ENCODE data around the gene KCNMA1.

The KCNMA1 gene

DNA sequence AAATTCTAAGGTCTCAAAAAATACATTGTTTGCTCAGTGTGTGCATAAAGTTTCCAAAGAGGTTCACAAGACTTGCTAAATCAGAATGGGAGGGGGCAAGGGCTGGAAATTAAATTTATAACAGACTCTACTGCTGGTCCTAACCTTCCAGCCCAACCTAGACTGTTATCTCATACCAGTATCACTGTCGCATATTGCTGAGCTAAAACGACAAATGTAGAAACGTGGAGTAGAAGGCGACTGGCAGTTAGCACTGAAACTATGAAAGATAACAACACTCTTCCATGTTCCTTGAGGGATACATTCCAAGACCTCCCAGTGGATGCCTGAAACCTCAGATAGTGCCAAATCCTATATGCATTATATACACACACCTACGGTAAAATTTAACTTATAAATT lies 514.3 kb downstream of the KCNMA1 start:
- no peak for TF ChIP-seq SUZ12 (IDR thresholded peaks at IDR 0.05; ENCODE audit: extremely low read depth, insufficient read depth, insufficient read length)
- TF ChIP-seq ZNF274 (IDR thresholded peaks at IDR 0.05; ENCODE audit: low read depth, low read length), result no peak
- TF ChIP-seq YY1 (IDR thresholded peaks at IDR 0.05; ENCODE audit: insufficient read depth, insufficient read length), result no peak
- Histone ChIP-seq H3K9me3 (ENCODE audit: insufficient read depth, low read length) (no peaks in the 10 kb centered on the region), H3K4me3 (ENCODE audit: insufficient read length, low read depth) (no peak overlapping the region), H3K27me3 (ENCODE audit: insufficient read depth, insufficient read length) (no peaks in the 10 kb centered on the region), H3K36me3 (ENCODE audit: insufficient read depth, insufficient read length, low read length) (no peaks in the 10 kb centered on the region), H3K4me1 (ENCODE audit: insufficient read depth, insufficient read length) (no peaks in the 10 kb centered on the region), H3K9ac (ENCODE audit: insufficient read length, low read depth) (no peak overlapping the region)
- no peak for DNase-seq (ENCODE audit: low read depth, low spot score)

DNA sequence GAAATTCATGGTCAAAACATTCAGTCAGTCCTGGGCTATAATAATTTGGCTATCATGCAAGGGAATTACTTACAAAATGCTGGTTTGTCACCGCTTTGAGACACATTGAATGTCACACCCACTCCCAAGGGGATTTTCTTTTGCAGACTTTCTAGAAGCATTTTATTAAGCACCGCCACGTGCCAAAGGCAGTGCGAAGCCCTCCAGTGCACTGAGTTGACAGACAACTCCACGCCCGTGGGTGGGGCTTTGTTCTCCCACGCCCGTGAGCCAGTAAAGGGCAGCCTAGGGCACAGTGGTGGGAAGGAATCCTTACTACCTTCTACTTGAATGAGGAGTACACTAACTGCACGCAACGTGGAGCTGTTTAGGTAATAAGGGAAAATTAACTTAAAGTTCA lies 515.8 kb downstream of the KCNMA1 start:
- Histone ChIP-seq H3K9ac (ENCODE audit: insufficient read length, low read depth) (no peak overlapping the region), H3K36me3 (ENCODE audit: insufficient read depth, insufficient read length, low read length) (no peaks in the 10 kb centered on the region), H3K4me1 (ENCODE audit: insufficient read depth, insufficient read length) (no peaks in the 10 kb centered on the region), H3K4me3 (ENCODE audit: insufficient read length, low read depth) (no peak overlapping the region), H3K27me3 (ENCODE audit: insufficient read depth, insufficient read length) (no peaks in the 10 kb centered on the region), H3K9me3 (ENCODE audit: insufficient read depth, low read length) (no peaks in the 10 kb centered on the region)
- DNase-seq (ENCODE audit: low read depth, low spot score), result no peak
- TF ChIP-seq ZNF274 (IDR thresholded peaks at IDR 0.05; ENCODE audit: low read depth, low read length) (no peak), SUZ12 (IDR thresholded peaks at IDR 0.05; ENCODE audit: extremely low read depth, insufficient read depth, insufficient read length) (no peak), YY1 (IDR thresholded peaks at IDR 0.05; ENCODE audit: insufficient read depth, insufficient read length) (no peak)

DNA sequence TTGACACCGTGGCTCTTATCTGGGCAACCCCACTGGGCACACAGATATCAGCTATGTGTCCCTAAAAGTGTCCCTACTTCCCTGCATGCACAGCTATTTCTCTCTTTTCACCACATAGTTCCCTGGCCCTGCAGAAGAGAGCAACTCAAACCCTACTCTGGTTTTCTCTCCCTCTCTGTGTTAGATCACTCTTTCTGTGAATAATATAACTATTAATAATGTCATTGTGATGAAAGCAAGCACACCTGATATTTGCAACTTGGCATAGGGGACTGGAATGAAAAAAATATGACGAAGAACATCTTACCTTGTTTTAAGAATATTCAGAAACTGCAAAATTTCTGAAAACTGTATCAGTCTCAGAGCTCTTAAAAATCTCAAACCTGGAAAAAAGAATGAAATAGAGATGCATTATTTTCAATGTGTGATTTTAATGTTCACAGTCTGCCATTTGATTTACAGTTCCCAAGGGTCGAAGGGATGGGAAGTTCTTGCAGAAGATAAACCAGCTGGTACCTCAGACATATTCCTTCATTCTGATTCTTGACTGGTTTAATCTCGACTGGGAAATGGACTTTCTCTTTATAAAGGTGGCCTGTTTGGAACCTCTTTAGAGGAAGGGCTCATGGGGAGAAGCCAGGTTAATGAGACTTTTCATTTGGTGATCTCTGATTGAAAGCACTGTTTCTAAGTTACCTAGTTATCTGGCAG lies 516.8 kb downstream of the KCNMA1 start:
- TF ChIP-seq ZNF274 (IDR thresholded peaks at IDR 0.05; ENCODE audit: low read depth, low read length) (no peak), SUZ12 (IDR thresholded peaks at IDR 0.05; ENCODE audit: extremely low read depth, insufficient read depth, insufficient read length) (no peak), YY1 (IDR thresholded peaks at IDR 0.05; ENCODE audit: insufficient read depth, insufficient read length) (no peak)
- DNase-seq (ENCODE audit: low read depth, low spot score), result no peak
- Histone ChIP-seq H3K4me1 (ENCODE audit: insufficient read depth, insufficient read length) (no peaks in the 10 kb centered on the region), H3K36me3 (ENCODE audit: insufficient read depth, insufficient read length, low read length) (no peaks in the 10 kb centered on the region), H3K27me3 (ENCODE audit: insufficient read depth, insufficient read length) (no peaks in the 10 kb centered on the region), H3K9ac (ENCODE audit: insufficient read length, low read depth) (no peak overlapping the region), H3K9me3 (ENCODE audit: insufficient read depth, low read length) (no peaks in the 10 kb centered on the region), H3K4me3 (ENCODE audit: insufficient read length, low read depth) (no peak overlapping the region)

DNA sequence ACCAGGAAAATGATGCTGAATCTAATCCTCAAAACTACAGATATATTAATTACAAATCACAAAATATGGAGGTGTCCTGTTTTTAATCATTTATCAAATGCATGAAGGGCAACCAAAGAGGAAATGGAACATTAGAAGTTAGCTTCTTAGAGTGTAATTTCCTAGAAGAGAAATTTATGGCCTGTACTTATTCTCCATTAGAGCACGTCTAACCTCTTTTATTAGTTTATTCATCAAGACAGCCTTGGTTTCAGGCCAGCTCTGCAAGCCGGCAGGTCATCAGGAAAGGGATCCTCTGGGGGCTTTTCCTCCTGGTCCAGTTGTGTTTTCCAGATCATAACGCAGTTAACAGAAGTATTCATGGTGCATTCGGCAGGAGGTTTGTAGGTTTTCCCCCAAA lies 517.6 kb downstream of the KCNMA1 start:
- H3K27me3 ChIP-seq (ENCODE audit: insufficient read depth, insufficient read length), result no peaks in the 10 kb centered on the region
- H3K36me3 ChIP-seq (ENCODE audit: insufficient read depth, insufficient read length, low read length), result no peaks in the 10 kb centered on the region
- H3K4me3 ChIP-seq (ENCODE audit: insufficient read length, low read depth), result no peak overlapping the region
- TF ChIP-seq ZNF274 (IDR thresholded peaks at IDR 0.05; ENCODE audit: low read depth, low read length) (no peak), YY1 (IDR thresholded peaks at IDR 0.05; ENCODE audit: insufficient read depth, insufficient read length) (no peak), SUZ12 (IDR thresholded peaks at IDR 0.05; ENCODE audit: extremely low read depth, insufficient read depth, insufficient read length) (no peak)
- no peak overlapping the region for H3K9ac ChIP-seq (ENCODE audit: insufficient read length, low read depth)
- no peak for DNase-seq (ENCODE audit: low read depth, low spot score)
- H3K4me1 ChIP-seq (ENCODE audit: insufficient read depth, insufficient read length), result peaks cover 2% of the 10 kb centered on the region
- no peaks in the 10 kb centered on the region for H3K9me3 ChIP-seq (ENCODE audit: insufficient read depth, low read length)

DNA sequence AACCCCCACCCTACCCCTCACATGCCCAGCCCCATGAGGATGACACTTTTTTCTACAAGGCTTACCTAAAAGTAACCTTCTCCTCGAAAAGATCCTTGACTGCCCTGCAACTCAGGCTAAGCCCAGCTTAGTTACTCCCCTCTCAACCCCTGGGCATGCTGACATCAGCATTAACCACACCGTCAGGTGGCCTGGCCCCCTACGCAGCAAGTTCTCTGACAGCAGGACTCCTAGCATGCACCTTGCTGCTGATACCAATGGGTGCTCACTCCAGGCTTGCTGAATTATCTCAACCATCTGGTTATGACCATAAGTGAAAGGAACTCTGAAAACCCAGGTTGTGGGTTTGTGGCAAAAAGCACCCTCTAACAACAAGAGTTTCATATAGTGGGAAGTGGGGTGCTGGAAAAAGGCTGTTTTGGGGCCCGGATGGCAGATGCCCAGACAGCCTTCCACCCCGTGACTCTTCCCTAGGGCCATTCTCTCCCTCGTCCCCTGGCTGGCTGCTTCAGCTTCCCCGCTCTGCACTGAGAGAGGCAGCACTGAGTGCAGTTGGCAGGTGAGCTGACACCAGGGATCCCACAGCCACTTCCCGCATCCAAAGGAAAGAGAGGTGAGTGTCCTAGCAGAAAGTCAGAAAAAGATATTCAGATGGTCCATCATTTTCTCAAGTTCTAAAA lies 518.9 kb downstream of the KCNMA1 start:
- H3K4me3 ChIP-seq (ENCODE audit: insufficient read length, low read depth), result no peak overlapping the region
- no peak overlapping the region for H3K9ac ChIP-seq (ENCODE audit: insufficient read length, low read depth)
- no peaks in the 10 kb centered on the region for H3K27me3 ChIP-seq (ENCODE audit: insufficient read depth, insufficient read length)
- no peaks in the 10 kb centered on the region for H3K9me3 ChIP-seq (ENCODE audit: insufficient read depth, low read length)
- peaks cover 7% of the 10 kb centered on the region for H3K4me1 ChIP-seq (ENCODE audit: insufficient read depth, insufficient read length)
- TF ChIP-seq ZNF274 (IDR thresholded peaks at IDR 0.05; ENCODE audit: low read depth, low read length), result no peak
- TF ChIP-seq SUZ12 (IDR thresholded peaks at IDR 0.05; ENCODE audit: extremely low read depth, insufficient read depth, insufficient read length), result no peak
- TF ChIP-seq YY1 (IDR thresholded peaks at IDR 0.05; ENCODE audit: insufficient read depth, insufficient read length), result no peak
- no peak for DNase-seq (ENCODE audit: low read depth, low spot score)
- H3K36me3 ChIP-seq (ENCODE audit: insufficient read depth, insufficient read length, low read length), result no peaks in the 10 kb centered on the region

DNA sequence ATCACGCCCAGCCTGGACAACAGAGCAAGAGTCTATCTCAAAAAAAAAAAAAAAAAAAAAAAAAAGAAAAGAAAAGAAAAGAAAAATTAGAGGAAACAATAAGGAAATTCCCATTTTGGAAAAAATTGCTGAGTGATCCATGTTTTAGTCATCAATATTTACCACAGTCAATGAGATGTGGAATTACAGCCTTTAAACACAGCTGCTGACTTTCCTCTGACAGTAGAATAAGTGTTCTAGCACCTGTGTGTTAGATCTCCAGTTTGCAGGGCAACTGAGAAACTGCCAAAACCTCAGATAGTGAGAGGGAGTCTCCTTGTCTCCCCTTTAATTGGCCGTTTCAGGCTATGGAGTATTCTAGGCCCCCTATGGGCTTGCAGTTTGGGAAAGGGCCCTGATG lies 520.1 kb downstream of the KCNMA1 start:
- TF ChIP-seq YY1 (IDR thresholded peaks at IDR 0.05; ENCODE audit: insufficient read depth, insufficient read length), result no peak
- no peak overlapping the region for H3K4me3 ChIP-seq (ENCODE audit: insufficient read length, low read depth)
- H3K36me3 ChIP-seq (ENCODE audit: insufficient read depth, insufficient read length, low read length), result no peaks in the 10 kb centered on the region
- H3K9me3 ChIP-seq (ENCODE audit: insufficient read depth, low read length), result no peaks in the 10 kb centered on the region
- peaks cover 9% of the 10 kb centered on the region for H3K4me1 ChIP-seq (ENCODE audit: insufficient read depth, insufficient read length)
- H3K9ac ChIP-seq (ENCODE audit: insufficient read length, low read depth), result no peak overlapping the region
- DNase-seq (ENCODE audit: low read depth, low spot score), result no peak
- no peaks in the 10 kb centered on the region for H3K27me3 ChIP-seq (ENCODE audit: insufficient read depth, insufficient read length)

DNA sequence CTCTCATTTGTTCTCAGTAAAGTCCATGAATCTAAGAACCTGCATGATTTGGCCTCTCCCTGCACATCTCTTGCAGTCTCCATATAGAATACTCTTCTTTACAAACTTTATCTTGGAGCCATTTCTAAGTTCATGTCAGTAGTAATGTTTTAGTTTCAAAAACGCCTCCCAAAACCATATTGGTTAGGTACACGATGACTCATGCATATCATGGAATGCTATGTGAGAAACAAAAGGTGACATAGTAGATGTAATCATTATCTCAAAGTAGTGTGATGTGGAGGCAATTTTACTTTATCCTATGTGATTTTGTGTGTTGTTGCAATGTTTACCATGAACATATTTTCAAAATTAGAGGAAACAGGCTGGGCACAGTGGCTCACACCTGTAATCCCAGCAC lies 520.7 kb downstream of the KCNMA1 start:
- Histone ChIP-seq H3K27me3 (ENCODE audit: insufficient read depth, insufficient read length) (no peaks in the 10 kb centered on the region), H3K4me1 (ENCODE audit: insufficient read depth, insufficient read length) (peaks cover 9% of the 10 kb centered on the region), H3K9ac (ENCODE audit: insufficient read length, low read depth) (no peak overlapping the region), H3K4me3 (ENCODE audit: insufficient read length, low read depth) (no peak overlapping the region), H3K36me3 (ENCODE audit: insufficient read depth, insufficient read length, low read length) (no peaks in the 10 kb centered on the region), H3K9me3 (ENCODE audit: insufficient read depth, low read length) (no peaks in the 10 kb centered on the region)
- TF ChIP-seq YY1 (IDR thresholded peaks at IDR 0.05; ENCODE audit: insufficient read depth, insufficient read length), result no peak
- no peak for TF ChIP-seq SUZ12 (IDR thresholded peaks at IDR 0.05; ENCODE audit: extremely low read depth, insufficient read depth, insufficient read length)
- no peak for TF ChIP-seq ZNF274 (IDR thresholded peaks at IDR 0.05; ENCODE audit: low read depth, low read length)
- no peak for DNase-seq (ENCODE audit: low read depth, low spot score)

Data from NT2/D1 (cell line).